Measurements from ENCODE around the gene GMDS.

Gene GMDS

GRCh38 chr6:1827984-1828793 lies 417.2 kb downstream of the GMDS start:
- Histone ChIP-seq H3K9me3 (no peaks in the 10 kb centered on the region), H3K4me1 (peaks cover 5% of the 10 kb centered on the region; the same call in 1 of the 2 replicates), H3K4me3 (ENCODE audit: low read depth, low read length) (no peak overlapping the region), H3K27me3 (no peaks in the 10 kb centered on the region), H3K36me3 (no peaks in the 10 kb centered on the region)
- no peak for TF ChIP-seq CTCF (IDR thresholded peaks at IDR 0.05; ENCODE audit: low read depth, low read length)
- DNase-seq, result no peak

GRCh38 chr6:1825926-1826325 lies 419.5 kb downstream of the GMDS start:
- Histone ChIP-seq H3K9me3 (no peaks in the 10 kb centered on the region), H3K4me1 (no peaks in the 10 kb centered on the region), H3K4me3 (ENCODE audit: low read depth, low read length) (no peak overlapping the region), H3K27me3 (no peaks in the 10 kb centered on the region), H3K36me3 (no peaks in the 10 kb centered on the region)
- TF ChIP-seq CTCF (IDR thresholded peaks at IDR 0.05; ENCODE audit: low read depth, low read length), result no peak
- DNase-seq, result no peak

DNA sequence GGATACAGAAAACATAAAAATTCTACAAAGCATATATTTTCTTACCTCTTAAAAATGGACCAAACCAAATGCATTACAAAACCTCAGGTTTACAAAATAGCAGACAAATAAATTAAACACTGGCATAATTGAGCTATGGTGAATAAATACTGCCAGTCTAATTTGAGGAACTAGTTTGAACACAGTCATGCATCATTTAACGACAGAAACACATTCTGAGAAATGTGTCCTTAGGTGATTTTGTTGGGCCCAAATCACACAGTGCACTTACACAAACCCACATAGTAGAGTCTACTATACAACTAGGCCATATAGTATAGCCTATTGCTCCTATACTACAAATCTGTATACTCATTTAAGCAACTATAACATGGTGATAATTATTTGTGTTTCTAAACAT lies 420.1 kb downstream of the GMDS start:
- Histone ChIP-seq H3K36me3 (no peaks in the 10 kb centered on the region), H3K4me3 (ENCODE audit: low read depth, low read length) (no peak overlapping the region), H3K9me3 (no peaks in the 10 kb centered on the region), H3K27me3 (no peaks in the 10 kb centered on the region), H3K4me1 (no peaks in the 10 kb centered on the region)
- TF ChIP-seq CTCF (IDR thresholded peaks at IDR 0.05; ENCODE audit: low read depth, low read length), result no peak
- no peak for DNase-seq

DNA sequence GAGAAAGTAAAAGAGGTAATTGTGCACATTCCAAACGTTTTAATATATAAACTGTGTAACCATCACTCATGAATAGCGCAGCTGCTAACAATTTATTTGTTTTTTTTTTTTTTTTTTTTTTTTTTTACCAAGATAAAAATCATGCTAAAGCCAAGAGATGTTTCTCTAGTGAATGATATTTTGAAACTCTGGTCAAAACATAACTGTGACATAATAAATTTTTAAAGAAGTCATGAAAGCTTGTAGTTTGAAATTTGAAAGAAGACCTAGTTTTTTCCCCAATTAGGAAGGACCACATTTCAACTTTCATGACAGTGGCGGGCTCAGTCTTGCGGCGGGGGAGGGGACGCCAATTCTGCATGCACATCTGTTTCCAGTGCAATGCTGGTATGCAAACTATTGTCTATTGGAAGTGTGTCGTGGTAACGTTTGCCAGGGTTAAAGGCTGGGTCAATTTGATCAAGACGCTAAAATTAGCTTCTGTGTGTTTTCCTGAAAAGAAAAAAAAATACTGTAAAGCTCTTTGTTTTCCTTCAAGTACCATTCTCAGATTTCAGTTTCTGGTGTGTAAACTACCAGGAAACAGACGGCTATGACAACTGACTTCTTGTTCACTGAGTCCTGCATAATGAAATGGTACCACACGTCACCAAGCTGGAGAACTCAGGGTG lies 423.8 kb downstream of the GMDS start:
- no peak for DNase-seq
- no peaks in the 10 kb centered on the region for H3K9me3 ChIP-seq
- H3K4me3 ChIP-seq (ENCODE audit: low read depth, low read length), result no peak overlapping the region
- no peaks in the 10 kb centered on the region for H3K27me3 ChIP-seq
- no peak for TF ChIP-seq CTCF (IDR thresholded peaks at IDR 0.05; ENCODE audit: low read depth, low read length)
- no peaks in the 10 kb centered on the region for H3K4me1 ChIP-seq
- no peaks in the 10 kb centered on the region for H3K36me3 ChIP-seq

DNA sequence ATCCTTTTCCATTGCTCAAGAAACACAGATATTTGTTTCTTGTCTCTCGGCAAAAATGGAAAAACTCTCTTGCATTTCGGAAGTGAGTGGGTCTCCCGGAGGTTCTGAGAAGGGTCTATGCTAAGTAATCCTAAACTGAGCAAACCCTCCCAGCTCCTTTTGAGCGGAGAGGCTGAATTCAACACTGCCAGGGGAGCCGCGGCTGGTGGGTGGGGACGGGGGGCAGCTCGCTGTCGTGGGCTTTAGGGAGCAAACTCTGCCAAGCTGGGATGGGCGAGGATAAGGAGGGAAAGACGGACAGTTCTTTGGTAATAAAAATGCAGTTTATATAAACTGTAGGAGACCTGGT lies 424.3 kb downstream of the GMDS start:
- Histone ChIP-seq H3K27me3 (no peaks in the 10 kb centered on the region), H3K36me3 (no peaks in the 10 kb centered on the region), H3K9me3 (no peaks in the 10 kb centered on the region), H3K4me1 (no peaks in the 10 kb centered on the region), H3K4me3 (ENCODE audit: low read depth, low read length) (no peak overlapping the region)
- no peak for TF ChIP-seq CTCF (IDR thresholded peaks at IDR 0.05; ENCODE audit: low read depth, low read length)
- no peak for DNase-seq

- DNase-seq, result no peak
- Histone ChIP-seq H3K36me3 (no peaks in the 10 kb centered on the region), H3K4me1 (no peaks in the 10 kb centered on the region), H3K27me3 (no peaks in the 10 kb centered on the region), H3K9me3 (no peaks in the 10 kb centered on the region), H3K4me3 (ENCODE audit: low read depth, low read length) (no peak overlapping the region)
- no peak; the same call in 1 of the 2 replicates for TF ChIP-seq CTCF (IDR thresholded peaks at IDR 0.05; ENCODE audit: low read depth, low read length)
These were observed 424.7 kb downstream of the GMDS start for GRCh38 chr6:1820714-1821113.
